ENCODE data around the gene CYP4X1.
A peak's percentile ranks its signal among the peaks of the same experiment; 100 is the strongest.
"Not testable (repeated sequence)": the region's sequence is repeated elsewhere in the genome, so short reads cannot be mapped to it uniquely, and the experiment has no call there.

The CYP4X1 gene

DNA sequence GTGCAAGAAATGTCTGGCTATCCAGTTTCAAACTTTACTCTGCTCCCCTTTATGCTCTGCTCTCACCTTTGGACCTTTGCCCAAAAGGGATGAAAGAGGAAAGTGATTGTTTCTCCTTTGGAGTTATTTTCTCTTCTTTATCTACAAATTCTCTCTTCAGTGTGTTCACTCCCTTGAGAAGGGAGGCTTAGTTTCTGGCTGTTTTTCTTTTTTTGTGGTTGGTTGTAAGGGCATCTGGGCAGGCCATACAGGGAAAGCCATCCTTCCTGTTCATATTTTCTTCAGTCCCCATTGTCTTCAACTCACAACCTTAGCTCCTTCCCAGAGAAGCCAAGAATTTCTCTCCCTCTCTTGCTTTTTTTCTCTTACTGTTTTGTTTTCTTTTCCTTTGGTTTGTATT is 46.0 kb downstream of the CYP4X1 start:
- DNase-seq = not testable (repeated sequence)

DNA sequence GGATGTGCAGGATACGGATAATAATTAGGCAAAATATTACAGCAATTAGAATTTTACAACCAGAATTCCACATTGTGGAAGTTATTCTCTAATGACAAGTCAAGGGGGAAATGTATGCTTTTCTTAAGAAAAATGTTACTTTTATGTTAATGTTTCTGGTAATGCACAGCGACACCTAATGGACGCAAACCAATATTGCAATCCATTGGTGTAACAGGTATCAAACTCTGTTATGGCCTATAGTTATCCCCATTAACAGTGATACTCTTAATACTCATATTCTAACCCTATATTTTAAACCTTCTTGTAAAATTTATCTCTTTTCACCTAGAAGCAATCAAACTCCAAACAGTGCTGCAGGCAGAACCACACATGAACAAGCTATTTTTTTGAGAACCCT is 65.9 kb downstream of the CYP4X1 start:
- not testable (repeated sequence) for DNase-seq

DNA sequence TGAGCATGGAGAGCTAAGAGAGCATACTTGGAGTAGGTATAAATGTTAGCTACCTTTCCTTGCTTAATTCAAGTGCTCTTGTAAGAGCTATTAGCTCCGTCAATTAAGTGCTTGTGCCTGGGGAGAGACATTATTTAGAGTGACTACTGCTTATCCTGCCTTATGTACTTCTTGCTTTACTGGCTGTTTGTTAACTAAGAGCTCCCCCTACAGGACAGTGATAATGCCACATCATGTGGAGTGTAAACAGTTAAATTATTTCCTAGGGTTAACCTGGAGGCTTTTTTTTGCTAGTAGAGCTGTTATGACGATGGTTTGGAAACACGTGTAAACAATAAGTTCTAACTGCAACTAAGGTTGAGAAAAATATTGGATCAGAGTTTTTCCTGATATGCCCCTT is 68.0 kb downstream of the CYP4X1 start:
- peak; percentile 70 for DNase-seq
